Measurements from ENCODE around the gene IMP3. TPM values are rescaled to one million over a fixed set of nuclear protein-coding genes. Genes with fewer than 3 reads are reported as not detected.

IMP3 gene
- total RNA-seq, 1 donor from 2014 or later = 48.4 TPM

GRCh38 chr15:75599401-75599800 is 40.6 kb downstream of the IMP3 start:
- Mint-ChIP-seq H3K9me3 (ENCODE audit: unreplicated experiment) (no peaks in the 10 kb centered on the region), H3K27ac (ENCODE audit: unreplicated experiment) (no peak overlapping the region), H3K27me3 (ENCODE audit: low read depth, unreplicated experiment) (no peaks in the 10 kb centered on the region), H3K4me3 (ENCODE audit: unreplicated experiment) (no peak overlapping the region), H3K4me1 (ENCODE audit: low read depth, unreplicated experiment) (peaks cover 2% of the 10 kb centered on the region), H3K36me3 (ENCODE audit: low read depth, unreplicated experiment) (peaks cover 29% of the 10 kb centered on the region)
- Histone ChIP-seq H3K4me2 (ENCODE audit: low read length) (no peak overlapping the region), H4K20me1 (ENCODE audit: insufficient read depth, low read length) (no peaks in the 10 kb centered on the region), H3K79me2 (ENCODE audit: insufficient read depth, low read length) (no peaks in the 10 kb centered on the region), H3K36me3 (ENCODE audit: insufficient read depth, low read length) (peaks cover 22% of the 10 kb centered on the region), H3K27ac (ENCODE audit: low read depth, low read length) (no peak overlapping the region), H3K9ac (ENCODE audit: low read length) (no peak overlapping the region), H3K9me3 (ENCODE audit: insufficient read depth, low read depth, low read length) (no peaks in the 10 kb centered on the region), H3K4me3 (ENCODE audit: insufficient read depth, low read depth, low read length) (no peak overlapping the region), H2AFZ (ENCODE audit: low read depth, low read length) (no peak overlapping the region), H3K27me3 (ENCODE audit: insufficient read depth, low read length) (no peaks in the 10 kb centered on the region), H3K4me1 (ENCODE audit: insufficient read depth, low read length) (no peaks in the 10 kb centered on the region)
- FAIRE-seq (no peak), DNase-seq (ENCODE audit: low read depth) (no peak)
- TF ChIP-seq CTCF (IDR thresholded peaks at IDR 0.05; ENCODE audit: insufficient read depth, low read depth, low read length) (no peak), EZH2 (IDR thresholded peaks at IDR 0.05; ENCODE audit: insufficient read depth, low read length) (no peak)

GRCh38 chr15:75598361-75598760 is 41.7 kb downstream of the IMP3 start:
- H3K27ac Mint-ChIP-seq (ENCODE audit: unreplicated experiment) = no peak overlapping the region

More at GRCh38 chr15:75598361-75598760, 41.7 kb downstream of the IMP3 start:
- no peaks in the 10 kb centered on the region for H3K27me3 Mint-ChIP-seq (ENCODE audit: low read depth, unreplicated experiment)
- Histone ChIP-seq H3K27ac (ENCODE audit: low read depth, low read length) (no peak overlapping the region), H3K27me3 (ENCODE audit: insufficient read depth, low read length) (no peaks in the 10 kb centered on the region), H3K36me3 (ENCODE audit: insufficient read depth, low read length) (peaks cover 19% of the 10 kb centered on the region), H3K79me2 (ENCODE audit: insufficient read depth, low read length) (no peaks in the 10 kb centered on the region), H3K9me3 (ENCODE audit: insufficient read depth, low read depth, low read length) (no peaks in the 10 kb centered on the region), H3K4me2 (ENCODE audit: low read length) (no peak overlapping the region), H3K9ac (ENCODE audit: low read length) (no peak overlapping the region), H2AFZ (ENCODE audit: low read depth, low read length) (no peak overlapping the region), H4K20me1 (ENCODE audit: insufficient read depth, low read length) (no peaks in the 10 kb centered on the region), H3K4me1 (ENCODE audit: insufficient read depth, low read length) (no peaks in the 10 kb centered on the region), H3K4me3 (ENCODE audit: insufficient read depth, low read depth, low read length) (no peak overlapping the region)
- peaks cover 2% of the 10 kb centered on the region for H3K4me1 Mint-ChIP-seq (ENCODE audit: low read depth, unreplicated experiment)
- FAIRE-seq (no peak), DNase-seq (ENCODE audit: low read depth) (no peak)
- H3K9me3 Mint-ChIP-seq (ENCODE audit: unreplicated experiment) = no peaks in the 10 kb centered on the region
- TF ChIP-seq CTCF (IDR thresholded peaks at IDR 0.05; ENCODE audit: insufficient read depth, low read depth, low read length) (no peak), EZH2 (IDR thresholded peaks at IDR 0.05; ENCODE audit: insufficient read depth, low read length) (no peak)
- H3K36me3 Mint-ChIP-seq (ENCODE audit: low read depth, unreplicated experiment) = peaks cover 29% of the 10 kb centered on the region
- H3K4me3 Mint-ChIP-seq (ENCODE audit: unreplicated experiment) = no peak overlapping the region
